Choroid plexus epithelial cell (primary cell): ENCODE data around the gene CDK6.
"Not testable (repeated sequence)": the region's sequence is repeated elsewhere in the genome, so short reads cannot be mapped to it uniquely, and the experiment has no call there.

ENCODE experiments used
- DNase-seq: peaks from one replicate; pipeline ENCODE4 v3.0.0-alpha.2; 2010; ENCODE audit warnings: low read depth
- H3K4me3 ChIP-seq: 2 replicates; pipeline ENCODE4 v1.5.1; 2011; ENCODE audit warnings: low read depth, mild to moderate bottlenecking, control low read depth, low read length, moderate library complexity
- TF ChIP-seq, protein P1 (sequence below): conservative IDR thresholded peaks from 2 replicates; pipeline ENCODE4 v1.5.1; 2011; ENCODE audit warnings: low read depth, mild to moderate bottlenecking, control low read depth, inconsistent platforms, low read length, moderate library complexity

Gene CDK6

GRCh38 chr7:92749327-92749755 lies 87.0 kb downstream of the CDK6 start:
- peak; percentile 53 for DNase-seq
- TF ChIP-seq, protein P1, sequence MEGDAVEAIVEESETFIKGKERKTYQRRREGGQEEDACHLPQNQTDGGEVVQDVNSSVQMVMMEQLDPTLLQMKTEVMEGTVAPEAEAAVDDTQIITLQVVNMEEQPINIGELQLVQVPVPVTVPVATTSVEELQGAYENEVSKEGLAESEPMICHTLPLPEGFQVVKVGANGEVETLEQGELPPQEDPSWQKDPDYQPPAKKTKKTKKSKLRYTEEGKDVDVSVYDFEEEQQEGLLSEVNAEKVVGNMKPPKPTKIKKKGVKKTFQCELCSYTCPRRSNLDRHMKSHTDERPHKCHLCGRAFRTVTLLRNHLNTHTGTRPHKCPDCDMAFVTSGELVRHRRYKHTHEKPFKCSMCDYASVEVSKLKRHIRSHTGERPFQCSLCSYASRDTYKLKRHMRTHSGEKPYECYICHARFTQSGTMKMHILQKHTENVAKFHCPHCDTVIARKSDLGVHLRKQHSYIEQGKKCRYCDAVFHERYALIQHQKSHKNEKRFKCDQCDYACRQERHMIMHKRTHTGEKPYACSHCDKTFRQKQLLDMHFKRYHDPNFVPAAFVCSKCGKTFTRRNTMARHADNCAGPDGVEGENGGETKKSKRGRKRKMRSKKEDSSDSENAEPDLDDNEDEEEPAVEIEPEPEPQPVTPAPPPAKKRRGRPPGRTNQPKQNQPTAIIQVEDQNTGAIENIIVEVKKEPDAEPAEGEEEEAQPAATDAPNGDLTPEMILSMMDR, result no peak
- no peak overlapping the region for H3K4me3 ChIP-seq

DNA sequence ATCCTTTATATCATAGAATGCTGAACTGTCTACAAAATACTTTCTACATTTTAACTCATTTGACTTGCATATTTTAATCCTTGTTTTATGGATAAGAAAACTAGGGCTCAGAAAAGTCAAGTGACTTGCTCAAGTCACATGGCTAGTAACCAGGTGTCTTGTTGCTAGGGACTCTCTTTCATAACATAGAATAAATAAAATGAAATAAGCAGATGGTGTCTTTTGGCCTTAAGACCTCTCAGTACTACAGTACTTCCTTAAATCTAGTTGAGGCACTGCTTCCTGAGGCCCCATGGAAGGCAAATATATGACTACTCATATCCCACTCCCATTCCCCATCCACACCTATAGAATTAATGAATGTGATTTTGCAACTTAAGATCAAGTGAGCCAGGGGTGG lies 87.9 kb downstream of the CDK6 start:
- H3K4me3 ChIP-seq, result no peak overlapping the region
- no peak for DNase-seq
- TF ChIP-seq, protein P1, result no peak

DNA sequence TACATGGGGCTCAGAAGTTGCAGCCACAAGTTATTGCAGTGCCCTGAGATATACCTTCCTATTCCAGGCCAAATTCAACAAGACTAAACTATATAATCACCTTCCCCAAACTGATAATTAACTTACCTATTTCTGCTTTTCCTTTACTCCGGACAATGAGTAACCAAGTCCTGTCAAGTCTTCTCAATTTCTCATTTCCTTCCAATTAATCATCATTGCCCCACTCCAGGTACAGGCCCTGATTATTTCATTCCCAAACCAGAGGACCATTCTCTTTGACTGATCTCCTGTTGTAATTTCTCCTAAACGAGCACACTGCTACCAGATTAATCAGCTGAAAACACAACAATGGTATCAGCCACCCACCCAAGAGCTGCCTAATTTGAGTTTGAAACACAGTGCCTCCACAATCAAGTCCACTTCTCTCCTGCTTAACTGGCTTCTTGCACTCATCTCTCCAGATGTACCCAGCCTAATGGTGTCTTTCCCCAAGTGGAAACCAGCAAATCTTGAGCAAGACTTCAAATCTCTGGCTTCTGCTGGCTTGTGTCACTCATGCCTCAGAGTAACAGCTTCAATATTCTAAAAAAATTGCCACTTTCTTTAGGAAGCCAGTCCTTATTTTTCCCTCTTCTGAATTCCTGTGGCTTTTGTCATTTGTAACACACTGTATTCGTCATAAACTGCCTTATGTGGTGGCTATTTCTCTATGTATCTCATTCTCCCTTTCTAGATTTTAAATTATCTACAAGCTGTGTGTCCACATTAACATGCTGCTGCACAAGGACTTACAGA lies 89.1 kb downstream of the CDK6 start:
- TF ChIP-seq, protein P1, result no peak
- no peak overlapping the region for H3K4me3 ChIP-seq
- DNase-seq, result no peak

DNA sequence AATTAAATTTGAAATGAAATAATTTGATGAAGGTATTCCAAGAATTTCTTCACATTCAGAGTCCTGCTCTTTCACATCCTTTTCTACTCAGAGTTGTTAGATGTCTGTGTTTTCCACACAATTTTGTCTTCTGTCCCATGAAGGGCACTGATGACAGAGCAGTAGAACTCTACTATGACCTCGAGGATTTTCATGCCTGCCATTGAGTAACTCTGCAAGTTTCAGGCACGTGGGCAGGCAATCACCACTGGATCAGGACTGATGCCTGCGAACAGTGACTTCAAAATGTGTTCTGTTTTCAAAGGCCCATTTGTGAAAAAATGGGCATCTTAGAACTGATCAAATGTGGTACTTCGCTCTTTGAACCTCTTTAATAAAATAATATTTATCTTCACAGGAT lies 91.1 kb downstream of the CDK6 start:
- TF ChIP-seq, protein P1, result no peak
- no peak overlapping the region for H3K4me3 ChIP-seq
- no peak for DNase-seq

DNA sequence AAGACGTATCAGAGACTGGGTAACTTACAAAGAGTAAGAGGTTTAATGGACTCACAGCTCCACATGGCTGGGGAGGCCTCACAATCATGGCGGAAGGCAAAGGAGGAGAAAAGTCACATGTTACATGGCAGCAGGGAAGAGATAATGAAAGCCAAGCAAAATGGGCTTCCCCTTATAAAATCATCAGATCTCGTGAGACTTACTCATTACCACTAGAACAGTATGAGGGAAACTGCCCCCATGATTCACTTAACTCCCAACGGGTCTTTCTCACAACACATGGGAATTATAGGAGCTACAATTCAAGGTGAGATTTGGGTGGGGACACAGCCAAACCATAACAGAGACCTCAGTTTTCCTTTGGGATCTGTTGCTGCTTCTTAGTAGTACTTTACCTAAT lies 92.2 kb downstream of the CDK6 start:
- DNase-seq, H3K4me3 ChIP-seq: not testable (repeated sequence)

- DNase-seq, result no peak
- TF ChIP-seq, protein P1, result no peak
- no peak overlapping the region for H3K4me3 ChIP-seq
These were observed 94.2 kb downstream of the CDK6 start for GRCh38 chr7:92742186-92742585.

- no peak overlapping the region for H3K4me3 ChIP-seq
- DNase-seq, result peak; percentile 91
- TF ChIP-seq, protein P1, result no peak
These were observed 95.7 kb downstream of the CDK6 start for GRCh38 chr7:92740700-92741126.
